Heart left ventricle (tissue), 16 donors: ENCODE measurements around the gene BNIP3. TPM values are rescaled to one million over a fixed set of nuclear protein-coding genes. Genes with fewer than 3 reads are reported as not detected.
"Not testable (repeated sequence)": the region's sequence is repeated elsewhere in the genome, so short reads cannot be mapped to it uniquely, and the experiment has no call there.

Experiments used
- ATAC-seq, 4 donors: fragments of 200-7000 bp; cut with Tn5 transposase; one replicate each; pipeline ENCODE4 v1.9.1; 2020 to 2022; ENCODE audit warnings: moderate library complexity in 4 of 4, mild to moderate bottlenecking in 3 of 4, moderate number of reproducible peaks in 1 of 4
- DNase-seq, 5 donors: peaks; one replicate each; pipeline ENCODE4 v3.0.0-alpha.2; 2020
- H3K27ac ChIP-seq, 12 donors: fragments of 200-600 bp; sonication (generic) in 4 of 12; one replicate each; pipeline versions ENCODE4 v1.5.0 to v1.8.0; 2016 to 2022; ENCODE audit warnings: mild to moderate bottlenecking in 2 of 12
- H3K27me3 ChIP-seq, 9 donors: fragments of 200-600 bp; sonication (generic) in 2 of 9; one replicate each; pipeline versions ENCODE4 v1.5.1 to v1.8.0; 2016 to 2022; ENCODE audit warnings: mild to moderate bottlenecking in 3 of 9
- H3K36me3 ChIP-seq, 9 donors: fragments of 200-600 bp; sonication (generic) in 2 of 9; one replicate each; pipeline versions ENCODE4 v1.5.0 to v1.8.0; 2018 to 2022; ENCODE audit warnings: mild to moderate bottlenecking in 2 of 9
- H3K4me1 ChIP-seq, 12 donors: fragments of 200-600 bp; sonication (generic) in 4 of 12; one replicate each; pipeline versions ENCODE4 v1.5.0 to v1.8.0; 2016 to 2022; ENCODE audit warnings: mild to moderate bottlenecking in 3 of 12
- H3K4me3 ChIP-seq, 12 donors: fragments of 200-600 bp; sonication (generic) in 4 of 12; one replicate each; pipeline versions ENCODE4 v1.5.0 to v1.8.0; 2017 to 2022; ENCODE audit warnings: mild to moderate bottlenecking in 9 of 12, moderate library complexity in 4 of 12
- H3K9me3 ChIP-seq, 12 donors: fragments of 200-600 bp; sonication (generic) in 4 of 12; one replicate each; pipeline versions ENCODE4 v1.5.0 to v1.8.0; 2016 to 2022; ENCODE audit warnings: mild to moderate bottlenecking in 1 of 12
- CTCF ChIP-seq, 12 donors: fragments of 200-600 bp; sonication (generic) in 4 of 12; IDR thresholded peaks; one replicate each; pipeline versions ENCODE4 v1.5.0 to v1.8.0; 2018 to 2022; ENCODE audit warnings: antibody characterized with exemption in 12 of 12, mild to moderate bottlenecking in 5 of 12
- POLR2A ChIP-seq, 2 donors: fragments of 450-650 bp; IDR thresholded peaks; one replicate each; pipeline ENCODE4 v1.6.1; 2017; ENCODE audit warnings: antibody characterized with exemption in 2 of 2, mild to moderate bottlenecking in 2 of 2, moderate library complexity in 2 of 2
- whole genome bisulfite sequencing, 4 donors: extraction: QIAGEN DNeasy Blood & Tissue Kit in 2 of 4; methylation state at CpG; one replicate each; pipeline versions ENCODE4 v1.1.5 to v1.1.7; 2013 to 2018; 5-methylcytosine and 5-hydroxymethylcytosine counted together
- intact Hi-C, 10 donors: fragments of 100-400 bp; cut with DNase I; formaldehyde crosslinking; loops; one replicate each; pipeline versions ENCODE4 v1.11.1 to v1.14.2; 2022
- polyA plus RNA-seq, 2 donors: library from polyadenylated mRNA; stranded (reverse); fragments of 200-250 nt; gene quantifications; one replicate each; pipeline ENCODE4 v1.2.3, GENCODE V29; 2013
- total RNA-seq, 9 donors: library from RNA; depleted of rRNA in 2 of 9; stranded (reverse); fragments of >200 nt in 2 of 9; fragmentation: NEBNext Ultra II Directional in 3 of 9; extraction: Animal tissue kit (Norgen Biotek cat#: 25700) in 3 of 9; gene quantifications; one replicate each; pipeline versions ENCODE4 v1.1.0 to v1.2.4, GENCODE V29; 2016 to 2023
- donor health status: ischemic (EF 13 %, LVEDD 7.1; RV severe dilation, severe dysfunction).
- donor health status: healthy with polysubstance abuse.
- donor health status: DM: no; HTN: yes; CAD: no.
- donor health status: DM: no; HTN: no; CAD: no.
- donor health status: ischemic (EF 25% LVEDD 6.9; RV normal size, moderate dysfunction).
- donor health status: ischemic (EF 25% LVEDD 5.7; RV mildly dilated, moderate dysfunction).
- donor health status: healthy.
- donor health status: DM: yes; HTN: yes; CAD: no.
- donor health status: ischemic (EF 35%, LVEDD 5.7; RV mildly dilated, moderate dysfunction).
- donor health status: nonischemic (EF 11% LVEDD 7.7; RV severe dilation, severe dysfunction).
- donor health status: DM: yes; HTN: yes; CAD: no.
- donor health status: PGD.
- donor health status: ischemic (EF 29% LVEDD 5.4; RV normal size, mild dysfunction).
- donor health status: nonischemic (EF 23%, LVEDD 6.1; RV moderate dilation, normal function).

The BNIP3 gene
- total and polyA plus RNA-seq, 11 donors = 48.1 to 711 (median 123) TPM

- peak in 2 of 4 donors; percentile 31 to 36 for ATAC-seq
- Histone ChIP-seq H3K4me1 (peaks cover 0 to 43% (median 7%) of the 10 kb centered on the region in 12 donors), H3K27me3 (no peaks in the 10 kb centered on the region), H3K27ac (no peak overlapping the region), H3K36me3 (no peaks in the 10 kb centered on the region), H3K4me3 (no peak overlapping the region), H3K9me3 (peaks cover 0 to 19% (median 3%) of the 10 kb centered on the region in 12 donors)
- no peak for TF ChIP-seq POLR2A (IDR thresholded peaks at IDR 0.05)
- TF ChIP-seq CTCF (IDR thresholded peaks at IDR 0.05) = no peak
- intact Hi-C loops = no loop called here
- WGBS, 4 donors = 68 to 78% (median 73%) methylated on average over 8 of the region's 8 CpGs
- DNase-seq = no peak
Observed at GRCh38 chr10:131921184-131921583, 60.5 kb downstream of the BNIP3 start.

- WGBS, 4 donors = 85 to 93% (median 91%) methylated on average over 5 of the region's 5 CpGs
- H3K27ac ChIP-seq = no peak overlapping the region
- ATAC-seq (no peak), DNase-seq (no peak)
- H3K4me3 ChIP-seq = no peak overlapping the region
- no peaks in the 10 kb centered on the region for H3K36me3 ChIP-seq
- peaks cover 0 to 16% (median 3%) of the 10 kb centered on the region in 12 donors for H3K9me3 ChIP-seq
- TF ChIP-seq CTCF (IDR thresholded peaks at IDR 0.05) (no peak), POLR2A (IDR thresholded peaks at IDR 0.05) (no peak)
- intact Hi-C loops = no loop called here
- H3K4me1 ChIP-seq = peaks cover 0 to 43% (median 9%) of the 10 kb centered on the region in 12 donors
- no peaks in the 10 kb centered on the region for H3K27me3 ChIP-seq
Observed at GRCh38 chr10:131920693-131921092, 61.0 kb downstream of the BNIP3 start.

- WGBS, 4 donors = 90 to 93% (median 91%) methylated on average over 11 of the region's 11 CpGs
- ATAC-seq = no peak
- Histone ChIP-seq H3K27ac (no peak overlapping the region), H3K9me3 (peaks cover 0 to 10% (median 2%) of the 10 kb centered on the region in 12 donors), H3K27me3 (no peaks in the 10 kb centered on the region), H3K36me3 (no peaks in the 10 kb centered on the region), H3K4me3 (no peak overlapping the region), H3K4me1 (peaks cover 0 to 47% (median 12%) of the 10 kb centered on the region in 12 donors)
- intact Hi-C loops = no loop called here
- TF ChIP-seq POLR2A (IDR thresholded peaks at IDR 0.05) (no peak), CTCF (IDR thresholded peaks at IDR 0.05) (no peak)
- DNase-seq = no peak
Observed at GRCh38 chr10:131920151-131920550, 61.6 kb downstream of the BNIP3 start.

- H3K9me3 ChIP-seq, intact Hi-C loops, ATAC-seq, H3K27ac ChIP-seq, DNase-seq, H3K27me3 ChIP-seq, H3K4me3 ChIP-seq, H3K36me3 ChIP-seq: not testable (repeated sequence)
- 94 to 96% (median 95%) methylated on average over 14 of the region's 14 CpGs for WGBS, 4 donors
- H3K4me1 ChIP-seq = peaks cover 0 to 54% (median 12%) of the 10 kb centered on the region in 12 donors
Observed at GRCh38 chr10:131919461-131919860, 62.3 kb downstream of the BNIP3 start.

Other genes starting within 250 kb of the BNIP3 start
- gene PPP2R2D, start 80.9 kb downstream of the BNIP3 start, total RNA-seq = 10 to 100 TPM; 29.4 to 43.4 (median 37.3) TPM
- 10 to 100 TPM; 34.4 to 34.9 TPM for gene PPP2R2D, start 80.9 kb downstream of the BNIP3 start, polyA plus RNA-seq
- gene JAKMIP3, start 84.0 kb upstream of the BNIP3 start, total RNA-seq = 1 to 10 TPM in 6 of 9 donors, under 1 TPM in 3; 0.31 to 3.1 (median 1.4) TPM
- gene JAKMIP3, start 84.0 kb upstream of the BNIP3 start, polyA plus RNA-seq = 1 to 10 TPM in 1 of 2 donors, under 1 TPM in 1; 0.06 to 1.3 TPM
- 100 to 1,000 TPM in 1 of 9 donors, 10 to 100 TPM in 8; 13.2 to 127 (median 45.9) TPM for gene DPYSL4, start 205.0 kb upstream of the BNIP3 start, total RNA-seq
- gene DPYSL4, start 205.0 kb upstream of the BNIP3 start, polyA plus RNA-seq = 10 to 100 TPM in 1 of 2 donors, 1 to 10 TPM in 1; 4.0 to 33.1 TPM